Activated naive CD4-positive, alpha-beta T cell treated with Interleukin-2 at 50 U/mL for 16 hours (primary cell): ENCODE results near the gene TERB1.

Experiments
- DNase-seq: peaks from one replicate; pipeline ENCODE4 v3.0.0-alpha.2; 2020

Gene TERB1

GRCh38 chr16:66741169-66741900 lies 60.0 kb downstream of the TERB1 start:
- DNase-seq, result no peak

- DNase-seq, result no peak
These were observed 60.9 kb downstream of the TERB1 start for GRCh38 chr16:66740533-66740932.

GRCh38 chr16:66740010-66740409 lies 61.4 kb downstream of the TERB1 start:
- DNase-seq, result peak; percentile 30

DNA sequence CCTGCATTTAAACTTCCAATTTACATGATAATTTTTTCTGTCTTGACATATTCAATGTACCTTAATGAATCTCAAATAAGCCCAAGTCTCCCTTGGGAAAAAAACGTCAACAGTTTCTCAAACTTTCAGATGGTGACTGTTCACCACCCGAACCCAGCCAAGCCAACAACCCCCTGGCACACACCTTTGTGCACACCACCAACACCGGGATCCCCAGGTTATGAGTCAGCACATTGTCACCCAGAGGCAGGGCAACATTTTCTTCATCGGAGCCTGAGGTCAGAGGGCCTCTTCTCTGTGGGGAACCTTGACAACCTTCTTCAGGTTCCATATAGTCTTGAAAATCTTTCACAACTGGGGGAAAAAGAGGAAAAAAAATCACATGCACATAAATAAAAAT lies 65.5 kb downstream of the TERB1 start:
- no peak for DNase-seq

DNA sequence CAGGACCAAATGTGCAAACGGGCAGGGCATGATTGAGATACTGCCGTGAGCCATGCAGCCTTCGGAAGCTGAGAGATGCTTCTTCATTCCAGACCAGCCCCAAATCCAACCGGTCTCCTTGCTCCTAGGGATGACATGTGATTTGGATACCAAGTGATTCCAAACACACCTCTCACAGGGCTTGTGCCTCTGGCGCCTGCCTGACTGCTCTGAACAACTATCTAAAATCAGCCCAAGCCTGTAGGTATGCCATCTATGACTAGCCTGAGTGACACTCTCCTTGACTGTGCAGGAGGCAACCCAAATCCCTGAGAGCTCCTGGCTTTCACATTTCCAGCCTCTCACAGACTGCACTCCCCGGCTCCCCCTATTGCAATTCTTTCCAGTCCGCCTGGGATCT lies 70.3 kb downstream of the TERB1 start:
- DNase-seq, result no peak

DNA sequence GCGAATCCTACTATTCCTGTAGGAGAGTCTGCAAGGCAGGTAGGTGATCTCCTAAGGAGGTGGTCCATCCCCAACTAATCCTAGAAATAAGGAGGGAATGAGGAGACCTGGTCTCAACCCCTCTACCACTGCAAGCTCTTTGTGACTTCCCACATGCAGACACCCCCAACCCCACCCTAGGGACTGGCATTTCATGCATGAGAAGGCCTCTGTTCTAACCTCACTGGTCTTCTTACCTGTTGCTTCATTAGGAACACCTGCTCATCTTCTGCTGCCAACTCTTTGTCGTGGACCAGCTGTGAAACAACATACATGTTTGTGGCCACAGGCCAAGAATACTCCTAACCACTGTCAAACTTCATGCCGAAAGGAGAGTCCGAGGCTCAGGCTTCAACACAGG lies 72.6 kb downstream of the TERB1 start:
- no peak for DNase-seq

- no peak for DNase-seq
These were observed 73.1 kb downstream of the TERB1 start for GRCh38 chr16:66728117-66728787.

DNA sequence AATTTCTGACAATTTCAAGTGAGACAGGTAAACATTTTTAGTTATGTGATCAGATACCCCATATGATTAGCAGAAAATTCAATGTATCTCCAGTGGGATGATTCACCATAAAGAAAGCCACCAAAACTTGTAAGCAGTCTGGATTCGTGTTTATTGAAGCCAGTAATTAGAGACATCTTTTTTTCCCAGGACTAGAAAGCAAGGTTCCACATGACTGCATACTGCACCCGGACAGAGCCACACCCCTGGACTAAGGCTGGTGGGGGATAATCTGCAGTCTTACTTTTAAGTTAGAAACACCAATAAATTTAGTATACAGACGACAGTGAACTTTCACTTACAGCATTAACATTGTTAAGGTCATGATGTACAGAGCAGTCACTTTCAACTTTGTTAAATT lies 80.6 kb downstream of the TERB1 start:
- DNase-seq, result no peak

GRCh38 chr16:66719246-66719645 lies 82.1 kb downstream of the TERB1 start:
- DNase-seq, result no peak

GRCh38 chr16:66717776-66718175 lies 83.6 kb downstream of the TERB1 start:
- DNase-seq, result no peak

DNA sequence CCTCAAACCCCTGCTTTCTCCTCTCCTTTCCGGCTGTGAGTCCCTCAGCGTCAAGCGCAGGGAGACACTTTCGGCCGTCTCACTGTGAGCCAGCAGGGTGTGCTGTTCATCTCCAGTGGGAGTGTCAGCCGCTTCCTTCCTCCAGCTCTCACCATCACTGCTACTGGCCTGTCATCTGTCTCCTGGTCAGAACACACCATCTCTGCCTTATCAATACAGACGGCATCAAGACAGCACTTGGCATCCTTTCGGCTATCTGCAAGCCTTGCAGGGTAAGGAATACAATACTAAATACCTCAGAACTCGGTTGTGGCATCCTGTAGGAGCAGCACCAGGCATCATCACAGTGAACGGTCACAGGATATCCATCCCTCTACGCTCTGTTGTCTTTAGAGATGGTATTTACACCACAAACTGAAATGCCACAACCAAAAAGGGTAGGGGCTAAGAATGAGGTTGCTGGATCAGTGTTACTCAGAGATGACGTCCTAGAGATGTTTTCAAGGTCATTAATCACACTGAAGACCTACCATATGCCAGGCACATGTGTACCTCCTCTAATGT lies 84.2 kb downstream of the TERB1 start:
- DNase-seq, result peak; percentile 5

GRCh38 chr16:66714654-66715307 lies 86.6 kb downstream of the TERB1 start:
- DNase-seq, result no peak

- DNase-seq, result no peak
These were observed 87.3 kb downstream of the TERB1 start for GRCh38 chr16:66714062-66714461.

DNA sequence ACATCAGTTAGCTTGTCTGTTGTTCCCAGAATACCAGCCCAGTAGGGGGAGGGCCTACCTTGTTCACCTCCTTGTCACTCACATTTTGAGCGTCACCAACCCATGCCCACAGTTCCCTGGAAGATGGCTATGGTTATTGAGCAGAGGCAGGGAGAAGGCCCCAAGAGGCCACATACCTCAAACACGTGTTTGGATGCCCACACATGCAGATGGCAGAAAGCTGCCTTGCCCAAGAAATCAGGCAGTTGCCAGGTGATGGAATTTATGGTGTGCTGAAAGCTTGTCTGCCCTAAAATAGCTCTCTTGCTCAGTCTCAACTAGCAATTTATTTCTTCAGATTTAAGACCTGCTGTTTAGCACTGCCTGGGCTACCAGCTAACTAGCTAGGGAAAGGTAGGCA lies 88.3 kb downstream of the TERB1 start:
- no peak for DNase-seq

- no peak for DNase-seq
These were observed 88.9 kb downstream of the TERB1 start for GRCh38 chr16:66712512-66712911.

DNA sequence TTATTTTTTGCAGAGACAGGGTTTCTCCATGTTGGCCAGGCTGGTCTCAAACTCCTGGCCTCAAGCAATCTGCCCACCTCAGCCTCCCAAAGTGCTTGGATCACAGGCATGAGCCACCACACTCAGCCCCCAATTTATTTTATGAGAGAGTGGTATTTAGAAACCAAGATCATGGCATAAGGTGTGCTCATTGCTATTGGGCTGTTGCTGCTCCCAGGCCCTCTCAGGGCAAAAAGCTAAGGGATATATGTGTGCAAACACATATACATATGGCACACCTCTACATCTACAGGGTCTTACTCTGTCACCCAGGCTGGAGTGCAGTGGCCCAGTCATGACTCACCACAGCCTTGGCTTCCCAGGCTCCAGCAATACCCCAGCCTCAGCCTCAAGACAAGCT lies 89.8 kb downstream of the TERB1 start:
- no peak for DNase-seq

DNA sequence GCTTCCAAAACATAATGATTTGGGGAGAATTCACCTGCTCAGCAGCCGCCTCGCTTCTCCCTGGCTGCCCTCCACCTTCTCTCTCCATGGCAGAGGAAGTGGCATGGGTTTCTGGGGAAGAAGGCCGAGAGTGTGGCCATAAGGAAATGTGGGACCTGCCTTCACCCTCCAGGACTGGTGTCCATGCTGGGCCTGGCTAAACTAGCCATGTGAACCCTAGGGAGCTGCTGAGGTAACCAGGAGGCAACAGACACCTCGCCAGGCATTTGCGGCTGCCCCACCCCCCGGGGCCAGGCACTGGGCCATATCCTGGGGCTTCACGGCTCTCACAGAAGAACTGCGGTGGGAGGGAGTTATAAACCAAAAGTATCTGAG lies 94.9 kb downstream of the TERB1 start:
- DNase-seq, result no peak

GRCh38 chr16:66705790-66706505 lies 95.4 kb downstream of the TERB1 start:
- no peak for DNase-seq
